Stomach (tissue), 9 donors: ENCODE measurements around the gene BMP3. TPM values are rescaled to one million over a fixed set of nuclear protein-coding genes. Genes with fewer than 3 reads are reported as not detected.

Source experiments
- DNase-seq, 2 donors: peaks; one replicate each; pipeline versions ENCODE4 v3.0.0 to v3.0.0-alpha.2; 2013 to 2019
- H3K27ac ChIP-seq, 5 donors: fragments of 200-600 bp in 4 of 5; sonication (generic) in 4 of 5; one replicate each; pipeline ENCODE4 v1.5.1; 2013 to 2019; ENCODE audit warnings: mild to moderate bottlenecking in 1 of 5, moderate library complexity in 1 of 5
- H3K27me3 ChIP-seq, 3 donors: fragments of 200-600 bp; sonication (generic); one replicate each; pipeline ENCODE4 v1.5.1; 2017 to 2019; ENCODE audit warnings: mixed run types in 1 of 3
- H3K36me3 ChIP-seq, 4 donors: fragments of 200-600 bp; sonication (generic); 1 replicate in 3 of 4; 2 replicates in 1 of 4; pipeline ENCODE4 v1.5.1; 2016 to 2019
- H3K4me1 ChIP-seq, 4 donors: fragments of 200-600 bp; sonication (generic); one replicate each; pipeline ENCODE4 v1.5.1; 2016 to 2019
- H3K4me3 ChIP-seq, 4 donors: fragments of 200-600 bp; sonication (generic) in 3 of 4; one replicate each; pipeline ENCODE4 v1.5.1; 2016 to 2019; ENCODE audit warnings: mild to moderate bottlenecking in 1 of 4
- H3K9me3 ChIP-seq, 4 donors: fragments of 200-600 bp; sonication (generic); one replicate each; pipeline ENCODE4 v1.5.1; 2016 to 2019
- EP300 ChIP-seq: sonication (generic); formaldehyde crosslinking; IDR thresholded peaks from one replicate; pipeline ENCODE4 v1.6.1; 2017; ENCODE audit warnings: antibody characterized with exemption
- POLR2A ChIP-seq, 4 donors: fragments of 450-650 bp; IDR thresholded peaks; one replicate each; pipeline ENCODE4 v1.6.1; 2016; ENCODE audit warnings: antibody characterized with exemption in 4 of 4, control low read depth in 2 of 4, mild to moderate bottlenecking in 1 of 4, moderate library complexity in 1 of 4
- POLR2AphosphoS5 ChIP-seq, 3 donors: sonication (generic); formaldehyde crosslinking; IDR thresholded peaks; one replicate each; pipeline ENCODE4 v1.6.1; 2016; ENCODE audit warnings: antibody characterized with exemption in 3 of 3
- WGBS, 5 donors: extraction: QIAGEN DNeasy Blood & Tissue Kit in 3 of 5; methylation state at CpG; one replicate each; pipeline versions ENCODE4 v1.1.5 to v1.1.7; 2013 to 2018; 5-methylcytosine and 5-hydroxymethylcytosine counted together
- intact Hi-C: fragments of 100-400 bp; cut with DNase I; formaldehyde crosslinking; loops from one replicate; pipeline ENCODE4 v1.15.1; 2023; ENCODE audit warnings: low total_unique reads
- polyA plus RNA-seq, 3 donors: library from polyadenylated mRNA; stranded (reverse); fragments of 200-250 nt; gene quantifications; one replicate each; pipeline ENCODE4 v1.2.3, GENCODE V29; 2013
- total RNA-seq, 5 donors: library from RNA; depleted of rRNA; stranded (reverse); fragments of >200 nt; gene quantifications; one replicate each; pipeline versions ENCODE4 v1.1.0 to v1.2.3, GENCODE V29; 2014 to 2016
- TF ChIP-seq, protein P1 (sequence below), 7 experiments: fragments of 450-650 bp in 4 of 7; fragments of 200-600 bp in 3 of 7; sonication (generic) in 3 of 7; IDR thresholded peaks; one replicate each; pipeline ENCODE4 v1.5.1; 2016 to 2019; ENCODE audit warnings: antibody characterized with exemption in 7 of 7, control low read depth in 2 of 7, mild to moderate bottlenecking in 1 of 7
- donor health status: healthy with polysubstance abuse.
- donor health status: Bipolar disorder and iron deficiency.
- donor health status: healthy.

BMP3 gene
- total and polyA plus RNA-seq, 8 donors = 0.15 to 36.9 (median 2.3) TPM; not detected in 1

GRCh38 chr4:81060587-81061343, 30.3 kb downstream of the BMP3 start:
- H3K4me1 ChIP-seq = no peaks in the 10 kb centered on the region
- DNase-seq = no peak
- no peaks in the 10 kb centered on the region for H3K9me3 ChIP-seq
- H3K4me3 ChIP-seq = no peak overlapping the region
- no peak overlapping the region for H3K27ac ChIP-seq
- intact Hi-C loops = loop anchor here (10.0 kb wide), 1 partner anchor 294 kb away; no protein-coding TSS in a partner anchor
- 57 to 74% (median 67%) methylated on average over 6 of the region's 6 CpGs for WGBS, 5 donors
- H3K36me3 ChIP-seq = no peaks in the 10 kb centered on the region
- H3K27me3 ChIP-seq = no peaks in the 10 kb centered on the region
- TF ChIP-seq POLR2AphosphoS5 (IDR thresholded peaks at IDR 0.05) = no peak

DNA sequence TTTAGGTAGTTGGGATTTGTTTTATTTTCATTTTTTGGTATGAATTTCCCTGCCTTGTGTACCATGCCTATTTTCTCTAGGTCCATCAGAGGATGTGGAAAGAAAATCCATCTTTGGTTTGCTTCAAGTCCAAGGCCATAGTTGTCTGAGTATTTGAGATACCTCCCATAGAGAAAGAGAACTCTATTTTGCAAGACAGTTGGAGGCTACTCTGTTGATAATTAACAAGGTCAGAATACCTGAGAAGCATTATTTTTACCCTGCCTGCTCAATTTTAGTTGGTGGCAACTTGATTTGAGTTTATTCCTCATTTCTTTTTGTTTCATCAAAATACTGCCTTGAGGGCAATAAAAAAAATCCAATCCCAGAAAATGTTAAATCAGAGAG, 30.8 kb downstream of the BMP3 start:
- TF ChIP-seq EP300 = no peak
- no peak for TF ChIP-seq POLR2AphosphoS5 (IDR thresholded peaks at IDR 0.05)
- TF ChIP-seq POLR2A (IDR thresholded peaks at IDR 0.05) = no peak
- TF ChIP-seq, protein P1, sequence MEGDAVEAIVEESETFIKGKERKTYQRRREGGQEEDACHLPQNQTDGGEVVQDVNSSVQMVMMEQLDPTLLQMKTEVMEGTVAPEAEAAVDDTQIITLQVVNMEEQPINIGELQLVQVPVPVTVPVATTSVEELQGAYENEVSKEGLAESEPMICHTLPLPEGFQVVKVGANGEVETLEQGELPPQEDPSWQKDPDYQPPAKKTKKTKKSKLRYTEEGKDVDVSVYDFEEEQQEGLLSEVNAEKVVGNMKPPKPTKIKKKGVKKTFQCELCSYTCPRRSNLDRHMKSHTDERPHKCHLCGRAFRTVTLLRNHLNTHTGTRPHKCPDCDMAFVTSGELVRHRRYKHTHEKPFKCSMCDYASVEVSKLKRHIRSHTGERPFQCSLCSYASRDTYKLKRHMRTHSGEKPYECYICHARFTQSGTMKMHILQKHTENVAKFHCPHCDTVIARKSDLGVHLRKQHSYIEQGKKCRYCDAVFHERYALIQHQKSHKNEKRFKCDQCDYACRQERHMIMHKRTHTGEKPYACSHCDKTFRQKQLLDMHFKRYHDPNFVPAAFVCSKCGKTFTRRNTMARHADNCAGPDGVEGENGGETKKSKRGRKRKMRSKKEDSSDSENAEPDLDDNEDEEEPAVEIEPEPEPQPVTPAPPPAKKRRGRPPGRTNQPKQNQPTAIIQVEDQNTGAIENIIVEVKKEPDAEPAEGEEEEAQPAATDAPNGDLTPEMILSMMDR (IDR thresholded peaks at IDR 0.05) = no peak
- intact Hi-C loops = loop anchor here (10.0 kb wide), 1 partner anchor 293 kb away; no protein-coding TSS in a partner anchor
- Histone ChIP-seq H3K4me1 (no peaks in the 10 kb centered on the region), H3K9me3 (no peaks in the 10 kb centered on the region), H3K27ac (no peak overlapping the region), H3K36me3 (no peaks in the 10 kb centered on the region), H3K27me3 (no peaks in the 10 kb centered on the region), H3K4me3 (no peak overlapping the region)
- no peak for DNase-seq

DNA sequence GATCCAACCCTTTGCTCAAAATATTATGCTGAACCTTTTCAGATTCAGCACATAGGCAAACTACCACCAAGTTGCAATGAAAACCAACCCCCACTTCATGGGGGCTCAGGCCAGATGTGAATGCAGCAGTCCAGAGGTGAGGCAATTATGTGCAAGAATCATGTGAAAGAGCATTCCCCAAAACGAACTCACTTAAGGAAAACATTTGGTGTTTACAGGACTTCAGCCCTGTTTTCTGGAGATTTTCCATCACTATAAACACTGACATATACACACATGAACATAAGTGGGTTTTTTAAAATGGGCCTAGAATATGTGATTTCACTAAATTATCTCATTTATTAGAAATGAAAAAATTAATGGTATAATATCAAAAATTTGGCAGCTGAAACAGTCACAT, 31.5 kb downstream of the BMP3 start:
- TF ChIP-seq, protein P1 (IDR thresholded peaks at IDR 0.05) = no peak
- no peak for TF ChIP-seq EP300
- no peak for TF ChIP-seq POLR2A (IDR thresholded peaks at IDR 0.05)
- TF ChIP-seq POLR2AphosphoS5 (IDR thresholded peaks at IDR 0.05) = no peak
- intact Hi-C loops = loop anchor here (10.0 kb wide), 1 partner anchor 293 kb away; no protein-coding TSS in a partner anchor
- peak in 1 of 2 donors; percentile 3 for DNase-seq
- H3K4me1 ChIP-seq = no peaks in the 10 kb centered on the region
- H3K9me3 ChIP-seq = no peaks in the 10 kb centered on the region
- no peaks in the 10 kb centered on the region for H3K36me3 ChIP-seq
- H3K4me3 ChIP-seq = no peak overlapping the region
- 20 to 34% (median 29%) methylated on average over 1 of the region's 1 CpG for WGBS, 5 donors
- no peaks in the 10 kb centered on the region for H3K27me3 ChIP-seq
- H3K27ac ChIP-seq = no peak overlapping the region

DNA sequence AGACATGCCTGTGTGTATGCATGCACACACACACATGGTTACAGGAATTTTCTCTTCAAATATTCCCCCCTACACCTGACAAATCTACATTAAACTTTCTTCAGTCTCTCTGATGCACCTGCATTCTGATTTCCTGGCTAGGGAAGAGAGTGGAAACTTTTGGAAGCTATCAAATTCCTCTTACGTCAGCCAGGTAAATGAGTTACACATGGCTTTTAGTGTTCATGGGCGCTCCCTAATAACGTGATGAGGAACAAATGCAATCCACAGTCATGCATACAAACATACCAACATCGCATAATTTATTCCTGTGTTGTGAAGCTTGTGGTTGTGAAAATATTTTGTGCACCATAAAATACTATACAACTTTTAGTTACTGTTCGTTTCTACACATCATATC, 34.9 kb downstream of the BMP3 start:
- intact Hi-C loops = loop anchor here (10.0 kb wide), 1 partner anchor 289 kb away; no protein-coding TSS in a partner anchor
- no peaks in the 10 kb centered on the region for H3K9me3 ChIP-seq
- no peaks in the 10 kb centered on the region for H3K4me1 ChIP-seq
- H3K27me3 ChIP-seq = no peaks in the 10 kb centered on the region
- WGBS, 5 donors = 57 to 65% (median 62%) methylated on average over 5 of the region's 5 CpGs
- no peak for DNase-seq
- no peaks in the 10 kb centered on the region for H3K36me3 ChIP-seq
- TF ChIP-seq EP300 (no peak), POLR2AphosphoS5 (IDR thresholded peaks at IDR 0.05) (no peak)
- H3K4me3 ChIP-seq = no peak overlapping the region
- no peak overlapping the region for H3K27ac ChIP-seq

DNA sequence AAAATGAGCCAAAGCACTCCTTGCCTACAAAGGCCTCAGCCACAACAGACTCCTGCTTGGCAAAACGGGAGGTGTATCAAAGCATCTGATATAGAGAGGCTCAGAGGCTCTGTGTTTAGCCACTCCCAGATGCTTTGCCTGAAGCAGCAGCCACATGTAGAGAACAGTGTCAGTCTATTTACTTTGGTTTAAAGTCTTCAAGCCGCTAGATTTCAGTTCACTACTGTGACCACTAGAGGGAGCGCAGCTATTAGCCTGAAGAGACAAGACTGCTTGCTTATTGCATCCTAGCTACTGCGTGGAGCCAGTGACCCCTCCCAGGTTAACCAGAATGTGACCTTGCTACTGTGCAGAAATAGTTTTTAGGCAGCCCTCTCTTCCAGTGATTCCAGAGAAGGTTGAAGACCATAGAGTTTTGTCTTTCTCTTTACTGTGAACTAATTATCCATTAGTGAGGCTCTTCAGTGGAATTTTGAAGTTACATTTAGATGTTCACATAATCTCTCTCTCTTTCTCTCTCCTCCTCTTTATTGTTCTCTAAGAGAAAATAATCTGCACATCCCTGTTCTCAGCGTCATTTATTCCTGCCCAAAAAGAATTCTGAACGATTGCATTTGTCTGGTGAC, 39.3 kb downstream of the BMP3 start:
- Histone ChIP-seq H3K4me1 (no peaks in the 10 kb centered on the region), H3K9me3 (no peaks in the 10 kb centered on the region), H3K27ac (no peak overlapping the region), H3K27me3 (no peaks in the 10 kb centered on the region), H3K36me3 (no peaks in the 10 kb centered on the region), H3K4me3 (no peak overlapping the region)
- DNase-seq = peak; percentile 66 to 93
- intact Hi-C loops = loop anchor here (10.0 kb wide), 1 partner anchor 285 kb away; no protein-coding TSS in a partner anchor
- TF ChIP-seq, protein P1 (IDR thresholded peaks at IDR 0.05) = peak in 5 of 7 experiments; percentile 66 to 86 (median 85)
- TF ChIP-seq EP300 = no peak
- WGBS, 5 donors = 11 to 16% (median 13%) methylated on average over 6 of the region's 6 CpGs
